NCI-H82 treated with DMSO at 0.1 percent for 48 hours (cell line): ENCODE measurements around the gene GAS2L2.
"Not testable (repeated sequence)": the region's sequence is repeated elsewhere in the genome, so short reads cannot be mapped to it uniquely, and the experiment has no call there.

Source experiments
- DNase-seq: peaks from one replicate; lab custom pipeline; 2025; ENCODE audit not compliant: unreplicated experiment; lab: John Stamatoyannopoulos, UW

The GAS2L2 gene

DNA sequence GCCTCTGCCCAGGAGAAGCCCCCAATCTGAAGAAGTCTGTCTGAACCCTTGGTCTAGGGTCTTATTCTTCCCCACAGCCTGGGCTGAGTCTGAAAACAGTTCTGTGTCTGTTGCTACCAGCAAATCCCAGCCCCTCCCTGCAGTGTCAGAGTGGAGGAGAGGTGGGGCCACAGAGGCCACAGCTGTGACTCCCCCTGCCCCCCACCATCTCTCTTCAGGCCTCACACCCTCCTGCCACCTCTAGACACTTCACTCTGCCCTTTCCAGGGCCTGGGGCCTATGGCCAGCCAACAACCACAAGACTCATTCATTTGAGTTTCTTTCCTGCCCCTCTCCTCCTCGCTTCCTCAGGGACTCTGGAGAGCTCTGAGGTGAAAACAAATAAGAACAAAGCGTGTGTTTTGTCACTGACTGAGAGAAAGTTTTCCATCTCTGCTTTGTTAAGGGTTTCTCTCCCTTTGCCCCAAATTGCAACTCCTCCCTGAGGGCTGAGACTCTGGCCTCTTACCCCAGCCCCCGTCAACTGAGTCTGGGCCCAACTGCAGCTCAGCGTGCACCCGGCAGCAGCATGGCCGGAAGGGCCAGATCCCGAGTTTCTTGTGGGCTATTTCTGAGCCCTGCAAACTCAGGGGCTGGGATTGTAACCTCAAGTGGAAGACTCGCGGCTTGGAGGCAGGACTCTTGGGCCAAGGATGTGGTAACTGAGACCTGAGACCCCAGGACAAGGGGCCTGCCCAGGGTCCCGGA is 20.8 kb upstream of the GAS2L2 start:
- no peak for DNase-seq

DNA sequence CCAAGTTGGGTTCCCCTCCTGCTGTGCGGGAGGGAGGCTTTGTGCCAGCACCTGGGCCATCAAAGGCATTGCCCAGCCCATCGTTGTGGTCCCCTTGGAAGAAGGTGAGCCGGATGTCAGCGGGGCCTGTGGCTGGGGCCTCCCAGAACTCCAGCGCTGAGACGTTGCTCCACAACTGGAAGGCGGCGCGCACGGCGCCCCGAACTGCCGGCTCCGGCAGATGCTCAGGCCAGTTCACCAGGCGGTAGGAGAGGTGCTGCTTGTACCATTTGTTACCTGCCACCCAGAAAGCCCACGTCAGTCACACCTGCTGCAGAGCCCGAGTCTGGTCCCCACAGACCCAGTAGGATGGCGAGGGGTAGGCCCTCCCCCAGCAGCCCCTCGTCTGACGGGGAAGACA is 20.1 kb upstream of the GAS2L2 start:
- DNase-seq = no peak

- DNase-seq = no peak
These were observed 17.0 kb upstream of the GAS2L2 start for GRCh38 chr17:35769895-35770486.

DNA sequence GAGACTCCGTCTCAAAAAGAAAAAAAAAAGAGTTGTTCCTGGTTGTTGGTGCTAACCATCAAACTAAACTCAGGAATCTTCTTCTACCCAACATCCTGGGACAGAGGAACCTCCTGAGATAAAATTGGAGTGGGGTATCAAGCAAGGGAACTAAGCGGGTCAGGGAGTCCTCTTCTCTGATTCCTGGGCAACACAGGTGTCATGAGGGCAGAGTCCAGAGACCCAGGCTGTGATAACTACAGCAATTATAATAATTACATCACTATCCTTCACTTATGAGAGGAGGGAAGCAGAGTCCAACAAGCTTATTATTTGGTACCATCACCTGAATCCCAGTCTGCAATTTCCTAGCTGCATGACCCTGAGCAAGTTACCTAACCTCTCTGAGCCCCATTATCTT is 15.8 kb upstream of the GAS2L2 start:
- no peak for DNase-seq

- no peak for DNase-seq
These were observed 14.0 kb upstream of the GAS2L2 start for GRCh38 chr17:35766903-35767510.

DNA sequence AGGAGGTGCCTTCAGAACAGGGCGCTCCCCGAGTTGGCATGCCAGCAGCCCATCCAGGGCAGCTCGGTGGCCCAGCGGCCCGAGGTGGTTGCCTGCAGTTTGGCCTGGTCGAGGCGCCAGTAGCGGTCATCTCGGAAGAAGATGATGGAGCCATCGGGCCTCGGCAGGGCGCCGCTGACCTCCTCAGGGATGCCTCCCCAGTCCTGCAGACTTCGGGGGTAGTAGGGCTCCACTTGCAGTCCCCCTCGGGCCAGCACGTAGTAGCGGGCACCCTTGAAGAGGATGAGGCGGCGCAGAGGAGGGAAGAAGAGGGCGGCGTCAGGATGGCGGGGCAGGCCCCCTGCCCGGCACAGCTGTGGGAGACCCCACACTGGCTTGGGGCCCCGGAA is 13.4 kb upstream of the GAS2L2 start:
- no peak for DNase-seq

GRCh38 chr17:35765756-35766488 is 12.9 kb upstream of the GAS2L2 start:
- no peak for DNase-seq

DNA sequence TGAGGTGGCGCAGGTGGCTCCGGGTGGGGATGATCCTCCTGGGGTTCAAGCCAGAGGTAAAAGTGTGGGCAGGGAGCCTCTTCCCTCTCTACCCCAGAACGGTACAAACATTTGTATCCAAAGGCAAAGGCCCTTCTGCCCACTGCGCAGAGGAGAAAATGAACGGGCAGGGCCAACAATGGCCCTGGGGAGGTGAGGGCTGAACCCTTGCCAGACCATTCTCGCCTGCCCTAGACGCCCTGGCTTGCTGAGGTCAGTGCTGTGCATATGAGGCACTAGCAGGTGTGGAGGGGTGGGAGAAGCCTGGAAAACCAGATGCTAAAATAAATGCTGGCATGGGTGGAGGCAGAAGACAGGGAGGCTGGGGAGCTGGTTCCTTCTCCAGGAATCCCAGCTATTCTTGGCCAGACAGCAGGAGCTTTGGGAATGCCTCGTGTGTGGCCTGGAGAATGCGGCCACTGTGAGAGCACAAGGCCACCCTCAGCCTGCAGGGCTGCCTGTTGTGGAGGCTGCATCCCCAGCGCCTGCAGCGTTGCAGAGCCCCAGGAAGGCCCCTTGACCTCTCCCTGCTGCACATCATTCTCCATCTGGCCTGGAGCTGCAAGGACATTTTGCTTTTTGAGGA is 12.2 kb upstream of the GAS2L2 start:
- DNase-seq = no peak

DNA sequence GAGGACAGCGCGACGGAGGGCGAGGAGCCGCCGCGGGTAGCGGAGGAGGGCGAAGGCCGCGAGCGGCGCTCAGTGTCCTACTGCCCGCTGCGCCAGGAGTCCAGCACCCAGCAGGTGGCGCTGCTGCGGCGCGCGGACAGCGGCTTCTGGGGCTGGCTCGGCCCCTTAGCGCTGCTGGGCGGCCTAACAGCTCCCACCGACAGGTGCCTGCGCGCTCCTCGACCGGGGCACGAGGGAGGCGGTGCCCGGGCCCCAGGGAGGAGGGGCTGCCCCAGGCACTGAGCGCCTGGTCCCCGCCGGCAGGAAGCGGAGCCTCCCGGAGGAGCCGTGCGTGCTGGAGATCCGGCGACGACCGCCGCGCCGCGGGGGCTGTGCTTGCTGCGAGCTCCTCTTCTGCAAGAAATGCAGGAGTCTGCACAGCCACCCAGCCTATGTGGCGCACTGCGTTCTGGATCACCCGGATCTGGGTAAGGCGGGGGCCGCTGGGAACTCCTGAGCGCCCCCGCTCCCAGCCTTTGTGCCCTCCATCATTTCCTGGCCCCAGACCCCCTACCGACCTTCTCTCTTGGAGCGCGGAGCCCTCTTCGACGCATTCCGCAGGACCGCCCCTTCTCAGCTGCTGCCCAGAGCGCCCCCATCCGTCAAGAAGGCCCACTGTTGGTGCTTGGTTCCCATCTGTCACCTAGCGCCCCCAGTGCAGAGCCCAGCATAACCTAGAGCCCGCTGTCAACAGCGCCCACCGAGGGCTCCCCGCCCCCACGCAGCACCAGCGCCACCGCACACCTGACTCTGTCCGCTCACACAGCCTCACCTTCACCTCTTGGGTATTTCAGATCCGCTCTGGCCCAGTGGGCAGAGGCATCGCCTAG is 11.3 kb upstream of the GAS2L2 start:
- DNase-seq = peak; percentile 68

- DNase-seq = no peak
These were observed 10.7 kb upstream of the GAS2L2 start for GRCh38 chr17:35763767-35764122.

DNA sequence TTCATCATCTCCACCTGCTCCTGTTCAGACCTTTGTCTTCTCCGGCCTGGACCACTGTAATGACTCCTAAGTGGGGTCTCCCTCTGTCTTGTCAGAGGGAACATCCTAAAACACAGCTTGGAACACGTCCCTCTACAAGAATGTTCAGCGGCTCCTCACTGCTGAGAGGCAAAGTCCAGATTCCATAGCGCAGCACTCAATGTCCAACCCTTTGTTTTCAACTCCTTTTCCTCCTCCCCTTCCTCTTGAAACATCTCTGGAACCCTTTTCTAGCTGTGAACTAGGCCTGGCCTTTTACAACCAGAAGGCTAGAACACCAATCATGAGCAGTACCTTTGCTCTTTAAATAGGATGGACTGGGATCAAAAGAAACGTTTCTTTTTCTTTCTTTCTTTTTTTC is 8.6 kb upstream of the GAS2L2 start:
- no peak for DNase-seq

- no peak for DNase-seq
These were observed 7.5 kb upstream of the GAS2L2 start, which contains the start of gene C17orf50 for GRCh38 chr17:35760587-35760986. Gene C17orf50, plus strand, starts transcription at chr17:35760887. Its CDS starts 55 bp downstream, at chr17:35760942.

- no peak for DNase-seq
These were observed 4.2 kb upstream of the GAS2L2 start for GRCh38 chr17:35757243-35757642.

DNA sequence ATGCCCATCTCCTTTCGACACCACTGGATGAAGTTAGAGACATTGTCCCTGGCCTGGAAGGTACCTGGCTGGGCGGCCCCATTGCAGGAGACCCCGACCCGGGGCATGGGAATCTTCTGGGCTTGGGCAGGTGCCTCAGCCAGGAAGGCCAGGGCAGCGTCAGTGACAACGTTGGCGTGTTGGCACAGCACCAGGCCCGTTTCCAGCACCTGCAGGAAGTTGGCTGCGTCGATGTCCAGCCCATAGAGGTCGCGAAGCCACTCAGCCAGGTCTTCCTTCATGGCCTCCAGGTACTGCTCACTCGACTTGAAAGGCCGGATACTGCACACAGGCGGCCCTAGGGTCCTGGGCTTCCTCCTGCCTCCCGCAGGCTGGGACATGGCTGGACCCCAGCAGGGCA is 568 bp downstream of the GAS2L2 start:
- DNase-seq = no peak

DNA sequence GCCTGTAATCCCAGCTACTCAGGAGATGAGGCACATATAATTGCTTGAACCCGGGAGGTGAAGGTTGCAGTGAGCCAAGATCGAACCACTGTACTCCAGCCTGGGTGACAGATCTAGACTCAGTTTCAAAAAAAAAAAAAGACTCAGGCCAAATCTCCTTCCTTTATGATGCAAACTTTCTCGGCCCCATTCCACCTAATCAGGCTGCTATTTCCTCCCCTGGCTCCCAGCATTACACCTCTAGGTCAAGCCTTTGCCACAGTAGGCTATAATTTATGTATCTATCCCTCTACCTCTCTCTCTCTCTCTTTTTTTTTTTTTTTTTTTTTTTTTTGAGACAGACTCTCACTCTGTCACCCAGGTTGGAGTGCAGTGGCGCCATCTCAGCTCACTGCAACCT is 1.5 kb downstream of the GAS2L2 start:
- DNase-seq = not testable (repeated sequence)

- DNase-seq = no peak
These were observed 2.3 kb downstream of the GAS2L2 start for GRCh38 chr17:35750526-35751395.

- DNase-seq = no peak
These were observed 3.3 kb downstream of the GAS2L2 start for GRCh38 chr17:35749560-35750412.

DNA sequence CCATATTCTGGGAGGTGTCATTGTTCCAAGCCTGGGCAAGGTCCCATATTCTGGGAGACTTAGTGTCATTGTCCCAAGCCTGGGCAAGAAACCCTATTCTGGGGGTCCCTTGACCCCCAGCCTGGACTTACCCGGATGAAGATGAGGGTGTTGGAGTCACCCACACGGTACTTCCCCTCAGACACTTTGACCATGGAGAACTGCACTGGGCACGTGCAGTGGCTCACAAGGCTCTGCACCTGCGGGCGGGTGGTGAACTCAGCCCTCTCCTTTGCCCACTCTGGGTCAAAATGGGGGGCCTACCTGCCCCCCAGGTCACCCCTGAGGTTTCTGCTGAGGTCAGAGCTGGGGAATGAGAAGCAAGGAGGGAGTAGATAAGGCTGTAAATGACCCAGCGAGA is 4.1 kb downstream of the GAS2L2 start:
- no peak for DNase-seq
